ENCODE measurements around the gene NR6A1.
"Not testable (repeated sequence)": the region's sequence is repeated elsewhere in the genome, so short reads cannot be mapped to it uniquely, and the experiment has no call there.

The NR6A1 gene

DNA sequence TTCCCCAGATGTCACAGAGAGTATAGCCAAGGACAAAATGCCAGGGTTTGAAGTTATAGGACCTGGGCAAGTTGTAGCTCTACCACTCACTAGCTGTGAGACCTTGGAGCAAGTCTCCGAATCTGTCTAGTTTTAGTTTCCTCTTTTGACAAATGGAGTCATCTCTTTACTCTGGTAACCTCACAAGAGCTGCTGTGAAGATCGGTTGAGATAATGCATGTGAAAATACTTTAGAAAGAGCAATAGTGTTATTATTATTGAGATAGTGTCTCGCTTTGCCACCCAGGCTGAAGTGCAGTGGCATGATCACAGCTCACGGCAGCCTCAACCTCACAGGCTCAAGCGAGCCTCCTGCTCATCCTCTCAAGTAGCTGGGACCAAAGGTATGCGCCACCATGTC is 146.0 kb downstream of the NR6A1 start:
- no peak for DNase-seq (ENCODE audit: insufficient read length, low spot score)
- no peak for FAIRE-seq

DNA sequence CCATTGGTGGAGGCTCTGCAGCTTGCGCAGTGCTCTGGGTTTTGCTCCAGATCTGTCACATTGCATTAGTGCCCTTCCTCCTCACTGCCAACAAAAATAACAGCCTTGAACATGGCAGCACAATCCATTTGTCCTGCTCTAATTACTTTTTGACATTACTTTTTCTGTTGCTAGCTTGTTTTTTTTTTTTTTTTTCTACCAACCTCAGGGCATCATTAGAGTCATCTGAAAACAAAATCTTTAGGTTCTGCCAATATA is 146.4 kb downstream of the NR6A1 start:
- FAIRE-seq (no peak), DNase-seq (ENCODE audit: insufficient read length, low spot score) (no peak)

DNA sequence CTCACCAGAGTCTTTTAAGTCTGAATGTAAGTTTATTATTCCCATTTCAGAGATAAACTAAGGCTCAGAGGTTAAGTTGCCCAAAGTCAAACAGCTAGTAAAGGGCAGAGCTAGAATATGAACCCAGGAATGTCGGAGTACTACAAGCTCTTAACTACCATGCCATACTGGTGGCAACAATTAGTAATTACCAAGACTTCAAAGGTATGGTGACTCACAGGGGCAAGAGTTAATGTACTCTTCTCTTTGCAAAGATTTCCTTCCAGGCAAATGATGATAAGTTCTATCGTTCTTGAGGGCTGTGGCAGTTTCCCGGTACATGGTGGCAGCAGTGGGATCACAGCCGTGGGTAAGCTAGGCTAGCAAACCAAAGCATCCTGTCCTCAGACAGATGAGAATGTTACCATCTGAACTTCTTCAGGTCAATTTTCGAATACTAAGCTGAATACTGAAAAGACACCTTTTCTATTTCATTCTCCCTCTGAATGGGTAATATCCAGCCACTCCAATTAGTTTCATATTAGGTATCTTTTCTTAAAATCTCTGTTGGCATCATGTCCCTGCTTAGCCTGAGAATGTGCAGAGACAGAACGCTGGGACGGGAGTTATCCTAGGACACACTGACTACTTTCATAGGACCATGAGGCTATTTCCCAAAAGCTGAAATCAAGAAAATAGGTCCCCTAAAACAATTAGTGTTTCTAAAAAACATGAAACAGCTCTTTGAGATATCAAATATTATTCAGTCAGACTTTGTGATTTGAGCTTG is 147.0 kb downstream of the NR6A1 start:
- no peak for FAIRE-seq
- no peak for DNase-seq (ENCODE audit: insufficient read length, low spot score)

DNA sequence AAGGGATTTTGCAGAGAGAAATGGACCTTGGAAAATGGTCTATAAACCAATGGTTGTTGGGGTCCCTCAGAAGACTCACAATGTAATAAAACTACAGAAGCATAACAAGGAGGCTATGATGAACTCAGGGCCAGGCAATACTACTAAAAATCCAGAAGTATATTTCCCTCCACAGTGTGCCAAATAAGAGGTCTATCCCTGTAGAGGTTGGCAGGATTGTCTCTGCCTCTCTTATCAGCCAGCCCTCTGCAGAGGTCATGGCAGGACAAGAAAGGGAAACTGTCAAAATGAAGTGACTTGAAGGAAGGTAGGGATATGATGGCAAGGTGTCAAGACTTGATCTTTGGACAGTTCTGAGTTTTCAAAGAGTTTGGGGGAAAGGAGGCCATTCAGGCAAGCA is 148.2 kb downstream of the NR6A1 start:
- FAIRE-seq (no peak), DNase-seq (ENCODE audit: insufficient read length, low spot score) (no peak)

DNA sequence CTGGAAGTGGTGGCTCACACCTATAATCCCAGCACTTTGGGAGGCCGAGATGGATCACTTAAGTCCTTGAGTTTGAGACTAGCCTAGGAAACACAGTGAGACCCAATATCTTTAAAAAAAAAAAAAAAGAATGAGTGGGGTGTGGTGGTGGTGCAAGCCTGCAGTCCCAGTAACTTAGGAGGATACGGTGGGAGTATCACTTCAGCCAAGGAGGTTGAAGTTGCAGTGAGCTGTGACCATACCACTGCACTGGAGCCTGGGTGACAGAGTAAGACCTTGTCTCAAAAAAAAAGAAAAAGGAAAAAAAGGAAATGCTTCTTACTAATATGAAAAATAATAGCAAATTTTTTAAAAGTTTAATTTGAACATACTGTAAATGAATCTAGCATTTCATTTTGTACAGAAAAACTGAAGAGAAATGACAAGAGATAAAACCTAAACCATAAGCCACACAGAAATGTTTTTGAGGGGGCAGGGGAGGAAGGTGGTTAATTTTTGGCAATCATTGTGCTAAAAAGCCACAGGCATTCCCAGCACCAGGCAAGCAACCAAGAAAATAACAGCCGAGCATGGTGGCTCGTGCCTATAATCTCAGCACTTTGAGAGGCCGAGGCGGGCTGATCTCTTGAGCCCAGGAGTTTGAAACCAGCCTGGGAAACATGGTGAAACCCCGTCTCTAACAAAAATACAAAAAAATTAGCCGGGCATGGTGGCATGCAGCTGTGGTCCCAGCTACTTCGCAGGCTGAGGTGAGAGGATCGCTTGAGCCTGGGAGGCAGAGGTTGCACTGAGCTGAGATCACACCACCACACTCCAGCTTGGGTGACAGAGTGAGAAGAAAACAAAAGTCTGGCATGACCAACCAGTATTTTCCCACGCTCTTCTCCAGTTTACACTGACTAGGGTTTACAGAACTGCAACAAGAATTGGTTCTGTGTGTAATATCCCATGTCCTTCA is 149.5 kb downstream of the NR6A1 start:
- no peak for FAIRE-seq
- DNase-seq (ENCODE audit: insufficient read length, low spot score) = no peak

DNA sequence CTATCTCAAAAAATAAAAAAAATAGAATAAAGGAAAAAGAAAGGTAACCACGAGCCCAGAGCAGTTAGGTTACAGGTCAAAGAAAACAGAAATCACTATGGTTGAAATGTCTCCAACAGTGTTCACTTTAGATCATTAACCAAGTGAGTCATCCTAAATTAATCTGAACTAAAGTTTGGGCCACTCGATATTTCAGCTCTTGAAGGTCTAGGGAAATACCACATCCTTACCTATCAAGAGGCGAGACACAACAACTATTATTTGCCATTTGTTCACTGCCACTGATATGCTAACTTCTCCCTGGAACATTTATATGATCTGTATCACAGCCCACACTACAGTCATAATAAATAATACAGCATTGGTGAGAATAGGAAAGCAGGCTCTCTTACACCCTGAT is 152.6 kb downstream of the NR6A1 start:
- DNase-seq (ENCODE audit: insufficient read length, low spot score) (no peak), FAIRE-seq (no peak)

DNA sequence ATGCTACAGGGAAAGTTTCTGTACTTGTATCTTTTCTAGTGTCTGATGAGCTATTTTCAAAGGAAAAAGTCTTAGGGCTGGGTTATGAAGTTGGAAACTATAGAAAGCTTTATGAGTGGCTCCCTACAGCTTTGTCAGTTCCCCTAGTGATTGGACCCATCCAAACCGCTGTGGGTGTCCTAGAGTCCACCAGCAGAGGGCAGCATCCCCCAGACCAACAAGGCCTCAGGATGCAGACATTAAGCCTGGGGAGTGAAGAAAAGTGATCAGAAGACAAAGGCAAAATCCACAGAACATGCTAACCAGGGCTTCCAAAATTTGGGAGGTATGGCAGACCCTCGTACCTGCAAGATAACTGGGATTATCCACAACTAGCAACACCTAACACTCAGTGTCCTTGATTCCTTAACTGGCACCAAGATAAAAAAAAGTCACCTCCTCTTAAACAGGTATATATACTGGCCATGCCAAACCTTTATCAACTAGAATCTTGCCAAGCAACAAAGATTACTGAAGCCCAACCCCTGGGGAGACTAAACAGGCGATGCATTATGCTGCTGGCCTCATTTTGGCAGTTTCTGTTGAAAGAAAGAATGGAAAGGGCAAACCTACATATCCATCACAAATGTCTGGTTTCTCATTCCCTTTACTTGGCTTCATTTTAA is 153.5 kb downstream of the NR6A1 start:
- DNase-seq (ENCODE audit: insufficient read length, low spot score) = peak; percentile 59
- FAIRE-seq = no peak

DNA sequence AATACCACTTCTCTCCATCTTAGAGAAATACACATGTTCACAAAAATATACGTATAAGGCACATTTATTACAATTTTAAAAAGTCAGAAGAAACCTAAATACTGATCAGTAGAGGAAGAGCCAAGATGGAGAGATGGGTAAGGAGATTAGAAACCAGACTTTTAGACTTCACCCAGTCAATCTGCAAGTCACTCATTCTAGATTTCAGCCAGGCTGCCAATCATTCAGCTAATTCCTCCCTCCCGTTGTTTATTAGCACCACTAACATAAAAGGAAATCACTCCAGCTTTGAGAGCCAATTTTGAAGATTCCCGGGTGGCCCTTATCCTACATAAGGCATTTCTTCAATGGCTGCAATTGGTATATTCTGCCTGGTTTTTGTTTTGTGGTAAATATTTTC is 154.2 kb downstream of the NR6A1 start:
- FAIRE-seq = no peak
- DNase-seq (ENCODE audit: insufficient read length, low spot score) = no peak

DNA sequence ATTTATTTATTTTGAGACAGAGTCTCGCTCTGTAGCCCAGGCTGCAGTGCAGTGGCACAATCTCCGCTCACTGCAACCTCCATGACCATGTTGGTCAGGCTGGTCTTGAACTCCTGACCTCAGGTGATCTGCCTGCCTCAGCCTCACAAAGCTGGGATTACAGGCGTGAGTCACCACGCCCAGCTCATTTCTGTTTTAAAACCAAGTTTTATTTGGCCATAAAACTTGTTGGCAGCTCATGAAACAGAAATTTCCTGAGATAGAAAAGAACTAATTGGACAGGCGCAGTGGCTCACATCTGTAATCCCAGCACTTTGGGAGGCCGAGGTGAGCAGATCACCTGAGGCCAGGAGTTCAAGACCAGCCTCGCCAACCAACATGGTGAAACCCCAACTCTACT is 155.3 kb downstream of the NR6A1 start:
- not testable (repeated sequence) for DNase-seq (ENCODE audit: insufficient read length, low spot score); FAIRE-seq

DNA sequence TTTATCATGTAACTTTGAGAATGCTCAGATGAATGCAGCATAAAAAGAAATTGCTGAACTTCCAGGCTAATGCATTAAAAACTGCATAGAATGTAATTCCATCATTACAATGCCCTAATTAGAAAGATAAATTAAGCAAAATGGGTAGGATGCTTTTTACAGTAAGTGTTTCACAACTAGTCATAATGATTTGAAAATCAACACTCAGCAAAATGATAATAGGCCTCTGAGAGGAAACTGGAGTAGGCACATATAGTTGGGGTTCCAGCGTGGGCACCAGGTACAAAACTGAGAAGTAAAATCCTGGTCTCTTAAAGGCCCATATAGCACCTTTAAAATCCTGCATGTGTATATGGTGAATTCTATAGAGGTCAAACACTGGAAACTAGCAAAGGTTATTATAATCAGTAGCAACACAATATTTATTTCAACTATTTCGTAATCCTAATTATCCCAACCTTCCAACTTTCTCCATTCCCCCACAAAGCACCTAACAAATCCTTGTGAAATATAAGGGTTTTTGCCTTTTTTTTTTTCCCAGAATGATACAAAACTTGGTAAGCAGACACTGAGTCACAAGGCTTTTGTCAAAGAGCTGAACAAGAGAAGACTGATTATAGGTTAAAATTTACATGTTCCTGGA is 155.9 kb downstream of the NR6A1 start:
- DNase-seq (ENCODE audit: insufficient read length, low spot score) (no peak), FAIRE-seq (no peak)

DNA sequence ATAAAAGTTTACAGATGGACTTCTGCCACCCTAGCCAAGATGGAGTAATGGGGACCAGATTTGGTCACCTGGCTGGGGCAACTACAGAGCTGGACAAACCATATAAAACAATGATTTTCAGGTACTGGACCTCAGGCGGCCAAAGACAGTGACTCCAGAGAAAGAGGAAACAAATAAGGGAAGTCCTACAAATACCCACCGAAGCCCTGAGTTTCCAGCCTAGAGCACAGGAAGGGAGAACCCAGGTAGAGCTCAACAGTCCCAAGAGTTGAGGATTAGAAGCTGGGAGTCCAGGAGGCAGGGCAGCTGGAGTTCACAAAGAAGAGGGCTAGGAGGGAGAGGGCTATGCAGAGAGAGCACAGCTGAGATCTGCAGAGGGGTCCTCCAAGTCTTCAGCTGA is 157.3 kb downstream of the NR6A1 start:
- FAIRE-seq = no peak
- DNase-seq (ENCODE audit: insufficient read length, low spot score) = no peak

DNA sequence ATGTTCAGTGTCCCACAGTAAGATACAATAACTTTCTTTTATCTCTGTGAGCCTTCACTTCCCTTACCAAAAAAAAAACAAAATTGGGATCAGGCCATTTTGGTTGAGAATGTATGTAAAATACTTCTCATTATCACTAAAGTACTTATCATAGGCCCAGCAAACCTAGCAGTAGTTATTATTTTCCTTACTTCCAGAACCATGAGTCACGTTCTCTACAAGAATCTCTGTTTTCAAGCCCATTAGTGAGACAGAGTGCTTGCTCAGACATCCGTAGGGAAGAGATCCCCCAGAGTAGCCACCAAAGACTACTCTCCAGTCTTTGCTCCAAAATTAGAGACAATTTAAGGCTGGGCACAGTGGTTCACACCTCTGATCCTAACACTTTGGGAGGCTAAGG is 160.0 kb downstream of the NR6A1 start:
- FAIRE-seq (no peak), DNase-seq (ENCODE audit: insufficient read length, low spot score) (no peak)

DNA sequence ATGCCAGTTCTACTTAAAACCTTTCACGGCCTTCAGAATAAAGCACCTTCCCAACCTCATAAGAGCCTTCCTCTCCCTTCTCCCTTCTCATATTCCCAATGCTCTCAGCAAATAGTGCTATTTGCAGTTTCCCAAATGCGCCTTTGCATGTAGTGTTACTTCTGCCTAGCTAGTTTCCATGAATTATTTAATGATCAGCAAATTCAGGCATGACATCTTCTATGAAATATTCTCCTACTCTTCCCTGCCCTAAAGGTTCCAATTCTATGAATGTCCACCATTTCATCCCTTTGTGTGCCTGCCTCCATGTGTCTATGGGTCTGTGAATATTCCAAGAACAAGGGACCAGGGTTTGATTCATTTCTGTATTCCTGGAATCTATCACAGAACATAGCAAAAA is 165.1 kb downstream of the NR6A1 start:
- no peak for DNase-seq (ENCODE audit: insufficient read length, low spot score)
- no peak for FAIRE-seq

DNA sequence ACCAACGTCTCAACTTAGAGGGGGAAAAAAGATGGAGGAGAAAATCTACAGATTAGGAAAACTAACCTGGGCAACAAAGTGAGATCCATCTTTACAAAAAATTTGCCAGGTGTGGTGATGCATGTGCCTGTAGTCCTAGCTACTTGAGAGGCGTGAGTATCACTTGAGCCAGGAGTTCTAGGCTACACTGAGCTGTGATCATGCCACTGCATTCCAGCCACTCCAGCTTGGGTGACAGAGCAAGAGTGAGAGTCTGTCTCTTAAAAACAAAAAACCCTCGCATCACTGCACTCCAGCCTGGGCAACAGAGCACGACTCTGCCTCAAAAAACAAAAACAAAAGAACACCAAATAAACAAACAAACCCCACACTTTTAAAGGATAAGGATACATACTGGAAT is 165.9 kb downstream of the NR6A1 start:
- FAIRE-seq (no peak), DNase-seq (ENCODE audit: insufficient read length, low spot score) (no peak)

DNA sequence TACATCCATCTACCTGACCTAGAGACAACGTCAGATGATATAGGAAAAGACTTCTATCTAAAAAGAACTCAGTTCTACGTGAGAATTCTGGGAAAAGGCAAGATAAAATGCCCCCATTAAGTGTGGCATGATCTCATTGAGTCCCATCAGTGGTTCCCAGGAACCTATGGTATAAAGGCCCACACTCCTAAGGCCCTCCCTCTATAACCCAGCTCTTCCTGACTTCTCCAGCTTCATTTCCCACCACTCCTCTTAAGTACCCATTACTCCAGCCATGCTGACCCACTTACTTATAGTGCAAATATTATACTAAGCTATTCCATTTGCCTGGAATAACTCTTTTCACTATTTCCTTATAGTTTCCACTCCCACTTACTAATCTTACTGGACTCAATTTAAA is 168.5 kb downstream of the NR6A1 start:
- no peak for FAIRE-seq
- DNase-seq (ENCODE audit: insufficient read length, low spot score) = no peak

DNA sequence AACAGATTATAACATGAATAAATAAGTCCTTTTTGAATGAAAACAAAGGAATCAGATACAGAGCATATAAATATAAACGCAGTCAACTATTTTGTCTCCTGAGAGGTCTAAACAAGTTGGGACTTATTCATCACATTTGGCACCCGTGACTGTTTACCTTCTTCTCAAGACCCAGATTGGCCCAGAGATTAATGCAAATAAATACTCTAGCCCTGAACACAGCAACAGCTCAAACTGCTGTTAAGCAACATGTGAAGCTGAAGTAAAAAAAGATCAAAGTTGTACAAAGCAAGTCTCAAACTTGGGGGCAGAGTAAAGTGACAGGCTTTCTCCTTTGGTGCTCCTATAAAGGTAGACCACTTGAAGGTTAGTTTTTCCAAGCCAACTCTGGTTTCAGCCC is 168.9 kb downstream of the NR6A1 start:
- FAIRE-seq (no peak), DNase-seq (ENCODE audit: insufficient read length, low spot score) (no peak)

DNA sequence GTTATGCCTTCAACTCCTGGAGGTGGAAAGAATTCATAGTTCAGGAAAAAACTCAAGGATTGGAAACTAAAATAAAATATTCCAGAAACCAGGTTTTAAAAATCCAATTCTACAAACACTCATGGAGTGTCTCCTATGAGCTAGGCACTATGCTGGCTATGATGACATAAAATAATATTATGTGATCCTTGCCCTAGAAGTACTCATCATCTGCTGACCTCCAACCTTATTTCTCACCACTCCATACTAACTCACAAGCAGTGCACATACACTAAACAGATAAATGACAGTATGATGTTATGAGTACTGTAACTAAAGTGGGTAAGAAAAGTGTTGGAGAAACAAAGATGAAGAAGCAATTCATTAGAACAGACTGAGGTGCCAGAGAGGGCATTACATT is 170.7 kb downstream of the NR6A1 start:
- DNase-seq (ENCODE audit: insufficient read length, low spot score) = no peak
- FAIRE-seq = no peak

DNA sequence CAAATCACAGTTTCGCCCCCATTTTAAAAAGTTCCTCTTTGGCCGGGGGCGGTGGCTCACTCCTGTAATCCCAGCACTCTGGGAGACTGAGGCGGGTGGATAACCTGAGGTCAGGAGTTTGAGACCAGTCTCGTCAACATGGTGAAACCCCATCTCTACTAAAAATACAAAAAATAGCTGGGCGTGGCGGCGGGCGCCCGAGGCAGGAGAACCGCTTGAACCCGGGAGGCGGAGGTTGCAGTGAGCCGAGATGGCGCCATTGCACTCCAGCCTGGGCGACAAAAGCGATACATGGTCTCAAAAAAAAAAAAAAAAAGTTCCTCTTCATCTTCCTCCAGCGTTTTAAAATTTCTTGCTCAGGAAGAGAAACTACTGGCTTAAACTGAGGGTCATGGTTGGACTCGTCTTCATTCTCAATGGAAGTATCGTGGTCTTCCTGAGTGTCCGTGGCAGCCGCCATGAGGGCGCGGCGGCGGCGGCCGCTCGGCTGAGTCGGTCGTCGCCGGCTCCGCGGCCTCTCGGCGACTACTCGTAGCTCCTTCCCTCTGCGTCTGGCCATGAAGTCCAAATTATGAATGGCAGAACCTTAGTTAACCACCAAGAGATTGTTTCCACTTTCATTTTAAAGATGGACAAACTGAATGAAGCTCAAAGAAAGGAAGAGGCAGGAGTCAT is 171.9 kb downstream of the NR6A1 start:
- DNase-seq (ENCODE audit: insufficient read length, low spot score) (no peak), FAIRE-seq (no peak)

DNA sequence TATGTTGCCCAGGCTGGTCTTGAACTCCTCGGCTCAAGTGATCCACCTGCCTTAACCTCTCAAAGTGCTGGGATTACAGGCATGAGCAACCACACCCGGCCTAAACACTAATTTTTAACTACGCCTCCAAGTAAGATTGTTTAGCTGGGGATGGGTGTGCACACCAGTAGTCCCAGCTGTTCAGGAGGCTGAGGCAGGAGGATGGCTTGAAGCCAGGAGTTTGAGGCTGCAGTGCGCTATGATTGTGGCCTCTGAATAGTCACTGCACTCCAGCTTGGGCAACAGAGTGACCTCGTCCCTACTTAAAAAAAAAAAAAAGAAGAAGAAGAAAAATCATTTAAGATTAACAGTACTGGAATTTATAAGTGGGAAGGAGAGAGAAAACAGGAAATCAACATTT is 173.1 kb downstream of the NR6A1 start:
- FAIRE-seq = no peak

DNA sequence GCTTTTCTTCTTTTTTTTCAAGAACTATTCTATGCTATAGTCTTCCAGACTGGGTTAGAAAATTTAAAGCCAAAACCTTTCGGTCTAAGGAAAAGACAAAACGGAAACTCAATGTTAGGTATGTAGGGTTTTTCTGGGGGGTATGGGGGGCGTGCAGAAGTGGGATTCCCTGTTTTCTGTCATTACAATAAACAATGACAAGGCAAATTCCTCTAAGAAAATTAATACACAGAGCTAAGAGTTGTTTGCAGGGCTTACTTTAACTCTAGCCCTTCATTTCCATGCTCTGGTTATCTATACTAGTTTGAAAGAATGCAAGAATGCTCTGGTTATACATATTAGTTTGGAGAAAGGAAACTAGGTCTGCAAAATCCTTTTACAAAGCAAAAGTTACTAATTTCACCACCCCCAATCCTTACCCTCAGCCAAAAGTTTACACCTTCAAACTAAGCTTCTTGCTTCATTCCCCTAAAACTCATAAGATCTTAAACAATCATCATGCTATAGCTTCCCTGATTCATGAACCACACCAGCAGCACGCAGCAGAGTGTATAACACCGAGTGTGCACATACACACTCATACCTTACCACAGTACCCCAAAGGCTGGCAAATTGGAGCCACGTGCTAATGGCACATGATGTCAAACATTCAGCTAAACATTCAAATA is 174.8 kb downstream of the NR6A1 start:
- DNase-seq (ENCODE audit: insufficient read length, low spot score) (no peak), FAIRE-seq (no peak)

More for the DNA sequence above, 173.1 kb downstream of the NR6A1 start:
- no peak for DNase-seq (ENCODE audit: insufficient read length, low spot score)

Measured in HTR-8/SVneo (cell line).